ENCODE data around the gene TLR10.
"Not testable (repeated sequence)": the region's sequence is repeated elsewhere in the genome, so short reads cannot be mapped to it uniquely, and the experiment has no call there.

The TLR10 gene

GRCh38 chr4:38802561-38803355, 20.0 kb upstream of the TLR10 start:
- DNase-seq, result no peak

- no peak for DNase-seq
These were observed 18.2 kb upstream of the TLR10 start for GRCh38 chr4:38800961-38801450.

- DNase-seq, result no peak
These were observed 17.6 kb upstream of the TLR10 start for GRCh38 chr4:38800366-38800765.

- no peak for DNase-seq
These were observed 12.3 kb upstream of the TLR10 start for GRCh38 chr4:38795087-38795486.

- no peak for DNase-seq
These were observed 11.3 kb upstream of the TLR10 start for GRCh38 chr4:38794051-38794450.

- DNase-seq, result no peak
These were observed 8.2 kb upstream of the TLR10 start for GRCh38 chr4:38791010-38791409.

GRCh38 chr4:38788317-38788716, 5.5 kb upstream of the TLR10 start:
- DNase-seq, result no peak

- DNase-seq, result no peak
These were observed 4.9 kb upstream of the TLR10 start for GRCh38 chr4:38787693-38788092.

- DNase-seq, result peak; percentile 55
These were observed 3.2 kb upstream of the TLR10 start for GRCh38 chr4:38785901-38786402.

- no peak for DNase-seq
These were observed 2.4 kb upstream of the TLR10 start for GRCh38 chr4:38785041-38785790.

GRCh38 chr4:38784141-38784540, 1.4 kb upstream of the TLR10 start:
- no peak for DNase-seq

- DNase-seq, result no peak
These were observed 295 bp upstream of the TLR10 start for GRCh38 chr4:38783109-38783460.

GRCh38 chr4:38781854-38782261, 932 bp downstream of the TLR10 start:
- no peak for DNase-seq

GRCh38 chr4:38780833-38781484, 1.8 kb downstream of the TLR10 start:
- peak; percentile 38 for DNase-seq

- no peak for DNase-seq
These were observed 3.0 kb downstream of the TLR10 start for GRCh38 chr4:38779790-38780189.

GRCh38 chr4:38777925-38778324, 4.9 kb downstream of the TLR10 start:
- not testable (repeated sequence) for DNase-seq

GRCh38 chr4:38775326-38775725, 7.5 kb downstream of the TLR10 start:
- no peak for DNase-seq

GRCh38 chr4:38774181-38774955, 8.4 kb downstream of the TLR10 start:
- DNase-seq, result no peak

- not testable (repeated sequence) for DNase-seq
These were observed 12.5 kb downstream of the TLR10 start for GRCh38 chr4:38770281-38770680.

- no peak for DNase-seq
These were observed 12.9 kb downstream of the TLR10 start for GRCh38 chr4:38769857-38770256.

- DNase-seq, result no peak
These were observed 13.3 kb downstream of the TLR10 start for GRCh38 chr4:38769441-38769840.

- no peak for DNase-seq
These were observed 13.8 kb downstream of the TLR10 start for GRCh38 chr4:38768968-38769394.

GRCh38 chr4:38766940-38767339, 15.8 kb downstream of the TLR10 start:
- DNase-seq, result not testable (repeated sequence)

All from CD4-positive, alpha-beta T cell treated with Interleukin-15 for 1 hour (primary cell).